ENCODE measurements around the gene FOXP1. TPM values are rescaled to one million over a fixed set of nuclear protein-coding genes. Genes with fewer than 3 reads are reported as not detected.

FOXP1 gene
- total RNA-seq, 1 donor from 2014 or later: 107 TPM

- TF ChIP-seq CTCF (IDR thresholded peaks at IDR 0.05; ENCODE audit: insufficient read depth, low read depth, low read length) (no peak), EZH2 (IDR thresholded peaks at IDR 0.05; ENCODE audit: insufficient read depth, low read length) (no peak)
- Histone ChIP-seq H3K36me3 (ENCODE audit: insufficient read depth, low read length) (no peaks in the 10 kb centered on the region), H3K4me3 (ENCODE audit: insufficient read depth, low read depth, low read length) (no peak overlapping the region), H4K20me1 (ENCODE audit: insufficient read depth, low read length) (no peaks in the 10 kb centered on the region), H3K4me2 (ENCODE audit: low read length) (no peak overlapping the region), H2AFZ (ENCODE audit: low read depth, low read length) (no peak overlapping the region), H3K4me1 (ENCODE audit: insufficient read depth, low read length) (peaks cover 13% of the 10 kb centered on the region), H3K9me3 (ENCODE audit: insufficient read depth, low read depth, low read length) (no peaks in the 10 kb centered on the region), H3K79me2 (ENCODE audit: insufficient read depth, low read length) (peaks cover 4% of the 10 kb centered on the region), H3K9ac (ENCODE audit: low read length) (no peak overlapping the region), H3K27ac (ENCODE audit: low read depth, low read length) (no peak overlapping the region), H3K27me3 (ENCODE audit: insufficient read depth, low read length) (no peaks in the 10 kb centered on the region)
- peaks cover 7% of the 10 kb centered on the region for H3K36me3 Mint-ChIP-seq (ENCODE audit: low read depth, unreplicated experiment)
- H3K4me3 Mint-ChIP-seq (ENCODE audit: unreplicated experiment): no peak overlapping the region
- FAIRE-seq (no peak), DNase-seq (ENCODE audit: low read depth) (no peak)
- H3K27ac Mint-ChIP-seq (ENCODE audit: unreplicated experiment): no peak overlapping the region
- no peaks in the 10 kb centered on the region for H3K27me3 Mint-ChIP-seq (ENCODE audit: low read depth, unreplicated experiment)
- H3K4me1 Mint-ChIP-seq (ENCODE audit: low read depth, unreplicated experiment): peaks cover 16% of the 10 kb centered on the region
- no peaks in the 10 kb centered on the region for H3K9me3 Mint-ChIP-seq (ENCODE audit: unreplicated experiment)
Measured at GRCh38 chr3:71184252-71184651, 399.3 kb downstream of the FOXP1 start.

DNA sequence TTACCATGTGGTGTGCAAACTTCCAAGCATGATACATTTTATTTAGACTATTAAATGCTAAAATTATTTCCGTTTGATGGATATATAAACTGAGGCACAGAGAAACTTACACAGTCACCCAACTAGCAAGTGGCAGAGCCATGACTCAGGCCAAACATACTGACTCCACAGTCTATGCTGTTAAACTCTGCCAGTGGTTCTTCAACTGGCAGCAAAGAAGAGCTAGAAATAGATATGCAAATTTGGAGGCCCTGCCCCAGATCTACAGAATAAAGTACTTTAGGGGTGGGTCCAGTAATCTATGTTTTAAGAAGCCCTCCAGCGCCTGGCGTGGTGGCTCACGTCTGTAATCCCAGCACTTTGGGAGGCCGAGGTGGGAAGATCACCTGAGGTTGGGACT lies 400.0 kb downstream of the FOXP1 start:
- Histone ChIP-seq H3K9me3 (ENCODE audit: insufficient read depth, low read depth, low read length) (no peaks in the 10 kb centered on the region), H3K27me3 (ENCODE audit: insufficient read depth, low read length) (no peaks in the 10 kb centered on the region), H2AFZ (ENCODE audit: low read depth, low read length) (no peak overlapping the region), H3K36me3 (ENCODE audit: insufficient read depth, low read length) (no peaks in the 10 kb centered on the region), H3K4me2 (ENCODE audit: low read length) (no peak overlapping the region), H3K4me1 (ENCODE audit: insufficient read depth, low read length) (peaks cover 13% of the 10 kb centered on the region), H3K4me3 (ENCODE audit: insufficient read depth, low read depth, low read length) (no peak overlapping the region), H3K27ac (ENCODE audit: low read depth, low read length) (no peak overlapping the region), H4K20me1 (ENCODE audit: insufficient read depth, low read length) (no peaks in the 10 kb centered on the region), H3K9ac (ENCODE audit: low read length) (no peak overlapping the region), H3K79me2 (ENCODE audit: insufficient read depth, low read length) (peaks cover 4% of the 10 kb centered on the region)
- Mint-ChIP-seq H3K4me3 (ENCODE audit: unreplicated experiment) (no peak overlapping the region), H3K27ac (ENCODE audit: unreplicated experiment) (no peak overlapping the region), H3K4me1 (ENCODE audit: low read depth, unreplicated experiment) (peaks cover 13% of the 10 kb centered on the region), H3K27me3 (ENCODE audit: low read depth, unreplicated experiment) (no peaks in the 10 kb centered on the region), H3K9me3 (ENCODE audit: unreplicated experiment) (no peaks in the 10 kb centered on the region), H3K36me3 (ENCODE audit: low read depth, unreplicated experiment) (peaks cover 9% of the 10 kb centered on the region)
- no peak for DNase-seq (ENCODE audit: low read depth)
- FAIRE-seq: no peak
- TF ChIP-seq EZH2 (IDR thresholded peaks at IDR 0.05; ENCODE audit: insufficient read depth, low read length) (no peak), CTCF (IDR thresholded peaks at IDR 0.05; ENCODE audit: insufficient read depth, low read depth, low read length) (no peak)

DNA sequence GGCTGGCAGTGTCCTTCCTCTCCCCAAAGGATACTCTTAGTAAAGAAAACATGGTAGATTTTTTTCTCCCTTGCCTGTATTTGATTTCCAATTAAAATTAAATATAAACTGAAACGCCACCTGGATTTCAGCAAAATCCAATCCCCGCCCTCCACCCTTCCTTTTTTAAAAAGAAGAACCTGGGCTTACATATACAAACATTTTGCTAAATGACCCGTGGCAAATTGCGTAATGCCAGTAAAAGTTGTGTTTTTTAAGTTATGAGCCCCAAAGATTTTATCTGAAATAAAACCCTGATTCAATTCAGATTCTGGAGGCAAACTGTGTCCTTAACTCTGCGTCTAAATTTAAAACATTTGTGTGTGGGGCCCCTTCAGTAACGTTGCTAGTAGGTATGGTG lies 403.0 kb downstream of the FOXP1 start:
- Histone ChIP-seq H4K20me1 (ENCODE audit: insufficient read depth, low read length) (no peaks in the 10 kb centered on the region), H3K27me3 (ENCODE audit: insufficient read depth, low read length) (no peaks in the 10 kb centered on the region), H3K4me1 (ENCODE audit: insufficient read depth, low read length) (no peaks in the 10 kb centered on the region), H3K79me2 (ENCODE audit: insufficient read depth, low read length) (no peaks in the 10 kb centered on the region), H3K4me3 (ENCODE audit: insufficient read depth, low read depth, low read length) (no peak overlapping the region), H3K9me3 (ENCODE audit: insufficient read depth, low read depth, low read length) (no peaks in the 10 kb centered on the region), H3K36me3 (ENCODE audit: insufficient read depth, low read length) (no peaks in the 10 kb centered on the region), H3K9ac (ENCODE audit: low read length) (no peak overlapping the region), H3K4me2 (ENCODE audit: low read length) (no peak overlapping the region), H3K27ac (ENCODE audit: low read depth, low read length) (no peak overlapping the region), H2AFZ (ENCODE audit: low read depth, low read length) (no peak overlapping the region)
- no peak overlapping the region for H3K4me3 Mint-ChIP-seq (ENCODE audit: unreplicated experiment)
- peaks cover 5% of the 10 kb centered on the region for H3K4me1 Mint-ChIP-seq (ENCODE audit: low read depth, unreplicated experiment)
- DNase-seq (ENCODE audit: low read depth) (no peak), FAIRE-seq (no peak)
- TF ChIP-seq EZH2 (IDR thresholded peaks at IDR 0.05; ENCODE audit: insufficient read depth, low read length): no peak
- no peak for TF ChIP-seq CTCF (IDR thresholded peaks at IDR 0.05; ENCODE audit: insufficient read depth, low read depth, low read length)
- no peak overlapping the region for H3K27ac Mint-ChIP-seq (ENCODE audit: unreplicated experiment)
- peaks cover 16% of the 10 kb centered on the region for H3K36me3 Mint-ChIP-seq (ENCODE audit: low read depth, unreplicated experiment)
- H3K27me3 Mint-ChIP-seq (ENCODE audit: low read depth, unreplicated experiment): no peaks in the 10 kb centered on the region
- H3K9me3 Mint-ChIP-seq (ENCODE audit: unreplicated experiment): no peaks in the 10 kb centered on the region

All from astrocyte (in vitro differentiated cells and primary cell).